GM20431 (cell line): ENCODE data around the gene KARS1.

Experiments used
- in situ Hi-C: fragments of 300-500 bp; cut with MseI, MboI; formaldehyde crosslinking; loops from one replicate; pipeline ENCODE4 v1.15.0; 2020; ENCODE audit warnings: low sequenced_read_pairs; ENCODE audit not compliant: unreplicated experiment

The KARS1 gene

GRCh38 chr16:75590920-75591843 is 56.3 kb downstream of the KARS1 start:
- in situ Hi-C loops = no loop called here

GRCh38 chr16:75589306-75589705 is 58.2 kb downstream of the KARS1 start:
- in situ Hi-C loops = no loop called here

- in situ Hi-C loops = no loop called here
These were observed 58.7 kb downstream of the KARS1 start for GRCh38 chr16:75588716-75589115.

- in situ Hi-C loops = no loop called here
These were observed 63.4 kb downstream of the KARS1 start for GRCh38 chr16:75584108-75584507.

- in situ Hi-C loops = no loop called here
These were observed 68.1 kb downstream of the KARS1 start for GRCh38 chr16:75579281-75579834.

GRCh38 chr16:75578725-75579124 is 68.7 kb downstream of the KARS1 start:
- in situ Hi-C loops = no loop called here

- in situ Hi-C loops = no loop called here
These were observed 69.3 kb downstream of the KARS1 start for GRCh38 chr16:75578212-75578611.
